GM23248 (cell line): ENCODE measurements around the gene WDR7.

ENCODE experiments used
- EZH2 ChIP-seq: fragments of 200-600 bp; sonication (generic); IDR thresholded peaks from 2 replicates; pipeline ENCODE4 v1.6.1; 2018; ENCODE audit warnings: antibody characterized with exemption, mild to moderate bottlenecking; ENCODE audit not compliant: insufficient read depth, poor library complexity, severe bottlenecking
- EZH2phosphoT487 ChIP-seq: fragments of 200-600 bp; sonication (generic); IDR thresholded peaks from 2 replicates; pipeline ENCODE4 v1.6.1; 2018; ENCODE audit warnings: antibody characterized with exemption, moderate library complexity, mild to moderate bottlenecking, low read depth; ENCODE audit not compliant: insufficient read depth

- TF ChIP-seq EZH2phosphoT487: no peak
- no peak for TF ChIP-seq EZH2
Measured at GRCh38 chr18:56945171-56946083, 294.3 kb downstream of the WDR7 start.
